Measurements from ENCODE around the gene SCAANT1. TPM values are rescaled to one million over a fixed set of nuclear protein-coding genes. Genes with fewer than 3 reads are reported as not detected.

Gene SCAANT1
- total RNA-seq, 1 donor from 2014 or later = not detected

GRCh38 chr3:63905731-63906620, 6.2 kb downstream of the SCAANT1 start:
- FAIRE-seq (peak; percentile 47), DNase-seq (ENCODE audit: low read depth) (peak; percentile 27)
- H3K27me3 ChIP-seq (ENCODE audit: control insufficient read depth, insufficient read depth, low read length) = no peaks in the 10 kb centered on the region

DNA sequence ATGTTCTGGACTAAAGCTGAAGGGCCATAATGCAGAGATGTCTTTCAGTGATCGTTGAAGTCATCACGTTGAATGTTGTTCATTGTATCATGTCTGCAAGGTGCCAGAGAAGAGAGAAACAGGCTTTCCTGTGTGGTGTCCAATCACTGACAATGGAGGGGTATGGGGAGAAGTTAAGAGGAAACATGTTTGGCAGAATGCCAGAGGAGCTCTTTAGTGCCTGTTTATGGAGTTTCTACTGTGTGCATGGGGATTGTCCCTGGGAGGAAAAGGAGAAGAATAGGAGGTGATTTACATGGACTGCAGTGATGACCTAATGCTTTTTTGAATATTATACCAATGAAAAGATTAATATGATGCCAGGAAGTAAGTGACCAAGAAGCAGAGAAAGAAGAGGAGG, 11.7 kb downstream of the SCAANT1 start:
- TF ChIP-seq, protein P1, sequence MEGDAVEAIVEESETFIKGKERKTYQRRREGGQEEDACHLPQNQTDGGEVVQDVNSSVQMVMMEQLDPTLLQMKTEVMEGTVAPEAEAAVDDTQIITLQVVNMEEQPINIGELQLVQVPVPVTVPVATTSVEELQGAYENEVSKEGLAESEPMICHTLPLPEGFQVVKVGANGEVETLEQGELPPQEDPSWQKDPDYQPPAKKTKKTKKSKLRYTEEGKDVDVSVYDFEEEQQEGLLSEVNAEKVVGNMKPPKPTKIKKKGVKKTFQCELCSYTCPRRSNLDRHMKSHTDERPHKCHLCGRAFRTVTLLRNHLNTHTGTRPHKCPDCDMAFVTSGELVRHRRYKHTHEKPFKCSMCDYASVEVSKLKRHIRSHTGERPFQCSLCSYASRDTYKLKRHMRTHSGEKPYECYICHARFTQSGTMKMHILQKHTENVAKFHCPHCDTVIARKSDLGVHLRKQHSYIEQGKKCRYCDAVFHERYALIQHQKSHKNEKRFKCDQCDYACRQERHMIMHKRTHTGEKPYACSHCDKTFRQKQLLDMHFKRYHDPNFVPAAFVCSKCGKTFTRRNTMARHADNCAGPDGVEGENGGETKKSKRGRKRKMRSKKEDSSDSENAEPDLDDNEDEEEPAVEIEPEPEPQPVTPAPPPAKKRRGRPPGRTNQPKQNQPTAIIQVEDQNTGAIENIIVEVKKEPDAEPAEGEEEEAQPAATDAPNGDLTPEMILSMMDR (IDR thresholded peaks at IDR 0.05; ENCODE audit: insufficient read depth, low read length, severe bottlenecking) = no peak
- no peak overlapping the region for H3K4me3 ChIP-seq (ENCODE audit: low read depth, low read length)
- no peak for FAIRE-seq
- no peak for DNase-seq (ENCODE audit: low read depth)
- H3K36me3 ChIP-seq (ENCODE audit: control insufficient read depth, insufficient read depth, low read length) = peaks cover 3% of the 10 kb centered on the region
- H3K27me3 ChIP-seq (ENCODE audit: control insufficient read depth, insufficient read depth, low read length) = no peaks in the 10 kb centered on the region

More at GRCh38 chr3:63905731-63906620, 6.2 kb downstream of the SCAANT1 start:
- H3K36me3 ChIP-seq (ENCODE audit: control insufficient read depth, insufficient read depth, low read length) = no peaks in the 10 kb centered on the region
- TF ChIP-seq, protein P1 (IDR thresholded peaks at IDR 0.05; ENCODE audit: insufficient read depth, low read length, severe bottlenecking) = no peak
- no peak overlapping the region for H3K4me3 ChIP-seq (ENCODE audit: low read depth, low read length)

DNA sequence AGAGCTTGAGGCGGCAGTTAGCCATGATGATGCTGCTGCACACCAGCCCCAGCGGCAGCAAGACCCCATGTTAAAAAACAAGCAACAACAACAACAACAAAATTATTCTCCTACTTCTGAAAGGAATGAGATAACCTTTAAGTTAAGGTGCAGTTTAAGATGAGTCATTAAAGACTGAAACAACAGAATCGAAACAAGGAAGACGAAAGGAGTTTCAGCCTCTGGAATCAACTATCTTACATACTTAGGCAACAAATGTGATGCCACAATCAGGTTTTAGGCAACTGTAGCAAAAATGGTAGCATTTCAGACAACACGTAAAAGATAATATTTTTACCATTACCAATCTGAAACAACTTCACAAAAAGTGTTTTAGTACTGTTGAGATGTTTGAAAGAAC, 12.2 kb downstream of the SCAANT1 start:
- no peak for FAIRE-seq
- no peak for DNase-seq (ENCODE audit: low read depth)
- Histone ChIP-seq H3K4me3 (ENCODE audit: low read depth, low read length) (no peak overlapping the region), H3K36me3 (ENCODE audit: control insufficient read depth, insufficient read depth, low read length) (peaks cover 3% of the 10 kb centered on the region), H3K27me3 (ENCODE audit: control insufficient read depth, insufficient read depth, low read length) (no peaks in the 10 kb centered on the region)
- TF ChIP-seq, protein P1 (IDR thresholded peaks at IDR 0.05; ENCODE audit: insufficient read depth, low read length, severe bottlenecking) = no peak

DNA sequence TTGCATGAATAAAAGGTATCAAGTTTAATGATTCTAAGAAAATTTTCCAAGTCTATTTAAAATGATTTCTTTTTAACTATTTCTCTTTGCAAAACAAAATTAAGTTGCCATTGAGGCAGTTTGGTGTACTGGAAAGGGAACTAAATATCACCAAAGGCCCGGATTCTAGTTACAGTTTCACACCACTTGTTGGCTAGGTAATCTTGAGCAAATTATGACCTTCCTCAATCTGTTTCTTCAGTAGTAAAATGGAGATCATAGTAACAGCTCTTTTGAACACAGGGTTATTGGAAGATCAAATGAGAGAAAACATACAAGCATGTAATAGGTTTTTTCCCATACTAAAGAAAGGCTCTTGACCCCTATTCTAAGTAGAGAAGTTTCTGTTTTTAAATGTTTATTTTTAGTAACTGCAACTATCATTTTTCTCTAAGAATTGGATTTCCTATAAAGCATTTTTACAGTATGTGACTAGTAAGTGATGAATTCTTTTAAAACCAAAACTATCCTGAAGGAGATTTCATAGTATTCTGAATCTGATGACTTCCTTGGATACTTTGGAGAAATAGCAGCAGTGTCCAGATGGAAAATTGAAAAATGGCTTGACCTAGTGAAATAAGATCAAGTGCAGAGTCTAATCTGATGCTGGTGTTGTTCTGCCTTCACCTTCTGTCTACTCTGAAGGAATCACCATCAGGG, 15.7 kb downstream of the SCAANT1 start:
- no peak for DNase-seq (ENCODE audit: low read depth)
- TF ChIP-seq, protein P1 (IDR thresholded peaks at IDR 0.05; ENCODE audit: insufficient read depth, low read length, severe bottlenecking) = no peak
- no peak for FAIRE-seq
- H3K36me3 ChIP-seq (ENCODE audit: control insufficient read depth, insufficient read depth, low read length) = peaks cover 4% of the 10 kb centered on the region
- H3K27me3 ChIP-seq (ENCODE audit: control insufficient read depth, insufficient read depth, low read length) = no peaks in the 10 kb centered on the region
- H3K4me3 ChIP-seq (ENCODE audit: low read depth, low read length) = no peak overlapping the region

- FAIRE-seq (no peak), DNase-seq (ENCODE audit: low read depth) (no peak)
- TF ChIP-seq, protein P1 (IDR thresholded peaks at IDR 0.05; ENCODE audit: insufficient read depth, low read length, severe bottlenecking) = no peak
- peaks cover 4% of the 10 kb centered on the region for H3K36me3 ChIP-seq (ENCODE audit: control insufficient read depth, insufficient read depth, low read length)
- no peaks in the 10 kb centered on the region for H3K27me3 ChIP-seq (ENCODE audit: control insufficient read depth, insufficient read depth, low read length)
- no peak overlapping the region for H3K4me3 ChIP-seq (ENCODE audit: low read depth, low read length)
Observed at GRCh38 chr3:63895422-63896189, 16.6 kb downstream of the SCAANT1 start.
